ENCODE measurements around the gene PACRGL.

DNA sequence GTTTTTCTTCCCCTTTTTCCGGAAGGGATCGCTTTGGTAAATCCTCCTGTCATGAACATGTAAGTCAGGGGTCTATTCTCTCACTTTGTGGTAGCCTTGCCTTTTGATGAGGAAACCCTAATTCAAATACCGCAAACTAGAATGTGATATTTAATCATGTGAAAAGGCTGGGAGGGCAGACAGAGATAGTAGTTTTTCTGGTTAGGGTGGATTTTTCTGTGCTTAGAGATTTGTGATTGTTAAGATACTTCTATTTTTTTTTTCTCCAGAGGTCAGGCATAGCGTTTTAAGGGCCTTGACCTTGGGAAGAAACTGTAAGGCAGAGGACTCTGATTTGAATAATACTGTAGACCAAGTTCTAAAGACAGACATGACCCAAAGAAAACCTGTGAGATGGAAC, 41.8 kb upstream of the PACRGL start:
- TF ChIP-seq EZH2 (IDR thresholded peaks at IDR 0.05; ENCODE audit: borderline replicate concordance, low read depth, low read length, severe bottlenecking), result no peak
- TF ChIP-seq, protein P1, sequence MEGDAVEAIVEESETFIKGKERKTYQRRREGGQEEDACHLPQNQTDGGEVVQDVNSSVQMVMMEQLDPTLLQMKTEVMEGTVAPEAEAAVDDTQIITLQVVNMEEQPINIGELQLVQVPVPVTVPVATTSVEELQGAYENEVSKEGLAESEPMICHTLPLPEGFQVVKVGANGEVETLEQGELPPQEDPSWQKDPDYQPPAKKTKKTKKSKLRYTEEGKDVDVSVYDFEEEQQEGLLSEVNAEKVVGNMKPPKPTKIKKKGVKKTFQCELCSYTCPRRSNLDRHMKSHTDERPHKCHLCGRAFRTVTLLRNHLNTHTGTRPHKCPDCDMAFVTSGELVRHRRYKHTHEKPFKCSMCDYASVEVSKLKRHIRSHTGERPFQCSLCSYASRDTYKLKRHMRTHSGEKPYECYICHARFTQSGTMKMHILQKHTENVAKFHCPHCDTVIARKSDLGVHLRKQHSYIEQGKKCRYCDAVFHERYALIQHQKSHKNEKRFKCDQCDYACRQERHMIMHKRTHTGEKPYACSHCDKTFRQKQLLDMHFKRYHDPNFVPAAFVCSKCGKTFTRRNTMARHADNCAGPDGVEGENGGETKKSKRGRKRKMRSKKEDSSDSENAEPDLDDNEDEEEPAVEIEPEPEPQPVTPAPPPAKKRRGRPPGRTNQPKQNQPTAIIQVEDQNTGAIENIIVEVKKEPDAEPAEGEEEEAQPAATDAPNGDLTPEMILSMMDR (IDR thresholded peaks at IDR 0.05; ENCODE audit: borderline replicate concordance, extremely low read depth, low read length, poor library complexity, severe bottlenecking), result no peak

Measured in DND-41 (cell line).